Measurements from ENCODE around the gene FGF14. TPM values are rescaled to one million over a fixed set of nuclear protein-coding genes. Genes with fewer than 3 reads are reported as not detected.

The FGF14 gene
- total and polyA plus RNA-seq, 2 donors from 2014 or later, result 0.47 to 3.3 TPM

DNA sequence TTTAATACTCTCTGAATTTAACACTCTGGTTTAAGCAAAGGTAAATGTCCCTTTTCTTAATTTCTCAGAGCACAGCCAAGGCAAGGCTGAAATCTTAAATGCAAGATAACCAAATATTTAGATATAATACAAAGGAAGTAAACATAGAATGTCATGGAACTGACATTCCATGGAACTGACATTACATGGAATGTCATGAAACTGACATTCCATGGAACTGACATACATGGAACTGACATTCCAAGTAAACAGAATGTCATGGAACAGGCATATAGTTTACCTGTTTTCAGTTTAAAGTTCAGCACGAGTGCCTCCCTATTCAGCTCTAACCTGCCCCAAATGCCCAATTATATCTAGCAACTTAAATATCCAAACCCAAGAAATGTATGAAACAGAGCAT lies 21.8 kb downstream of the FGF14 start:
- intact Hi-C loops (cut with DNase I), result no loop called here
- H3K9ac ChIP-seq (ENCODE audit: low read length in 3 of 3), result no peak overlapping the region
- no peaks in the 10 kb centered on the region for H3K36me3 ChIP-seq (ENCODE audit: control insufficient read depth in 2 of 3, insufficient read depth in 3 of 3, low read length in 3 of 3)
- FAIRE-seq, result no peak
- H3K4me1 ChIP-seq (ENCODE audit: control insufficient read depth in 2 of 3, insufficient read depth in 2 of 3, low read depth in 1 of 3, low read length in 3 of 3), result no peaks in the 10 kb centered on the region
- H3K27ac ChIP-seq (ENCODE audit: low read depth in 2 of 2, low read length in 2 of 2), result no peak overlapping the region
- no peak overlapping the region for H3K4me3 ChIP-seq (ENCODE audit: low read length in 3 of 3)
- no peaks in the 10 kb centered on the region for H3K27me3 ChIP-seq (ENCODE audit: control insufficient read depth, insufficient read depth, low read length)
- no peak for DNase-seq
- TF ChIP-seq, protein P1, sequence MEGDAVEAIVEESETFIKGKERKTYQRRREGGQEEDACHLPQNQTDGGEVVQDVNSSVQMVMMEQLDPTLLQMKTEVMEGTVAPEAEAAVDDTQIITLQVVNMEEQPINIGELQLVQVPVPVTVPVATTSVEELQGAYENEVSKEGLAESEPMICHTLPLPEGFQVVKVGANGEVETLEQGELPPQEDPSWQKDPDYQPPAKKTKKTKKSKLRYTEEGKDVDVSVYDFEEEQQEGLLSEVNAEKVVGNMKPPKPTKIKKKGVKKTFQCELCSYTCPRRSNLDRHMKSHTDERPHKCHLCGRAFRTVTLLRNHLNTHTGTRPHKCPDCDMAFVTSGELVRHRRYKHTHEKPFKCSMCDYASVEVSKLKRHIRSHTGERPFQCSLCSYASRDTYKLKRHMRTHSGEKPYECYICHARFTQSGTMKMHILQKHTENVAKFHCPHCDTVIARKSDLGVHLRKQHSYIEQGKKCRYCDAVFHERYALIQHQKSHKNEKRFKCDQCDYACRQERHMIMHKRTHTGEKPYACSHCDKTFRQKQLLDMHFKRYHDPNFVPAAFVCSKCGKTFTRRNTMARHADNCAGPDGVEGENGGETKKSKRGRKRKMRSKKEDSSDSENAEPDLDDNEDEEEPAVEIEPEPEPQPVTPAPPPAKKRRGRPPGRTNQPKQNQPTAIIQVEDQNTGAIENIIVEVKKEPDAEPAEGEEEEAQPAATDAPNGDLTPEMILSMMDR (IDR thresholded peaks at IDR 0.05; ENCODE audit: borderline replicate concordance, extremely low read depth, insufficient read depth), result no peak
- no peaks in the 10 kb centered on the region for H3K9me3 ChIP-seq (ENCODE audit: control insufficient read depth in 2 of 3, insufficient read depth in 1 of 3, low read length in 3 of 3)

DNA sequence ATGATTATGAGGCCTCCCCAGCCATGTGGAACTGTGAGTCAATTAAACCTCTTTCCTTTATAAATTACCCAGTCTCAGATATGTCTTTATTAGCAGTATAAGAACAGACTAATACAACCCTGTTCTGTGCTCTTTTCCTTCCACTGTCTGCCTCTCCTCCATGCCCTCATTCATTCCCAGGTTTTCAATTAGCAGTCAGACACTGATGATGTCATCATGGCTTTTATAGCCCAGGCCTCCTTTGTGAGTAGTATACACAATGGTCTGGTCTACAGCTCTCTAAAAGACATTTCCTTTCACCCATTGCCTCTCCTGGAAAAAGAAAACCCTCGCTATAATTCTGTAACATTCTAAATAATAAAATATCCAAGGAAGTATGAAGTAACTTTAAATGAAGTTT lies 25.5 kb downstream of the FGF14 start:
- Histone ChIP-seq H3K4me3 (ENCODE audit: low read length in 3 of 3) (no peak overlapping the region), H3K9me3 (ENCODE audit: control insufficient read depth in 2 of 3, insufficient read depth in 1 of 3, low read length in 3 of 3) (no peaks in the 10 kb centered on the region), H3K36me3 (ENCODE audit: control insufficient read depth in 2 of 3, insufficient read depth in 3 of 3, low read length in 3 of 3) (no peaks in the 10 kb centered on the region), H3K27me3 (ENCODE audit: control insufficient read depth, insufficient read depth, low read length) (no peaks in the 10 kb centered on the region), H3K27ac (ENCODE audit: low read depth in 2 of 2, low read length in 2 of 2) (no peak overlapping the region), H3K4me1 (ENCODE audit: control insufficient read depth in 2 of 3, insufficient read depth in 2 of 3, low read depth in 1 of 3, low read length in 3 of 3) (no peaks in the 10 kb centered on the region), H3K9ac (ENCODE audit: low read length in 3 of 3) (no peak overlapping the region)
- DNase-seq (no peak), FAIRE-seq (no peak)
- TF ChIP-seq, protein P1 (IDR thresholded peaks at IDR 0.05; ENCODE audit: borderline replicate concordance, extremely low read depth, insufficient read depth), result no peak
- intact Hi-C loops (cut with DNase I), result no loop called here

DNA sequence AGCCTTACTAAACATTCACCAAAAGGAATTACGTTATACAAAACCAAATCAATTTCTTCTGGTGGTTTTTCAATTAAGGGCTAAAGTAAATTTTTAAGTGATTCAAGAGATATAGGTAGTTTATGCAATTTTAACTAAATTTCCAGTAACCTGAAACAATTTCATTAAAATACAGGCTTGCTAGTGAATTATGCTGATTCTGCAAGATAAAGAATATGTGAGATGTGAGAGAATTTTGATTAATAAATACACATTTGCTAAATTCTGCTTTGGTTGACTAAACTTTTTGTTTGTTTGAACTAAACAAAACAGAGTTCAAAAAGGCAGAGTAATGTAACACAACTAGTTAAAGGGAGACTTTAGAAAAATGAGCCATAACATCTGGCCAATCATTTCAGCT lies 27.1 kb downstream of the FGF14 start:
- TF ChIP-seq, protein P1 (IDR thresholded peaks at IDR 0.05; ENCODE audit: borderline replicate concordance, extremely low read depth, insufficient read depth), result no peak
- DNase-seq (no peak), FAIRE-seq (no peak)
- Histone ChIP-seq H3K4me3 (ENCODE audit: low read length in 3 of 3) (no peak overlapping the region), H3K4me1 (ENCODE audit: control insufficient read depth in 2 of 3, insufficient read depth in 2 of 3, low read depth in 1 of 3, low read length in 3 of 3) (no peaks in the 10 kb centered on the region), H3K27ac (ENCODE audit: low read depth in 2 of 2, low read length in 2 of 2) (no peak overlapping the region), H3K9ac (ENCODE audit: low read length in 3 of 3) (no peak overlapping the region), H3K9me3 (ENCODE audit: control insufficient read depth in 2 of 3, insufficient read depth in 1 of 3, low read length in 3 of 3) (no peaks in the 10 kb centered on the region), H3K27me3 (ENCODE audit: control insufficient read depth, insufficient read depth, low read length) (no peaks in the 10 kb centered on the region), H3K36me3 (ENCODE audit: control insufficient read depth in 2 of 3, insufficient read depth in 3 of 3, low read length in 3 of 3) (no peaks in the 10 kb centered on the region)
- intact Hi-C loops (cut with DNase I), result no loop called here

DNA sequence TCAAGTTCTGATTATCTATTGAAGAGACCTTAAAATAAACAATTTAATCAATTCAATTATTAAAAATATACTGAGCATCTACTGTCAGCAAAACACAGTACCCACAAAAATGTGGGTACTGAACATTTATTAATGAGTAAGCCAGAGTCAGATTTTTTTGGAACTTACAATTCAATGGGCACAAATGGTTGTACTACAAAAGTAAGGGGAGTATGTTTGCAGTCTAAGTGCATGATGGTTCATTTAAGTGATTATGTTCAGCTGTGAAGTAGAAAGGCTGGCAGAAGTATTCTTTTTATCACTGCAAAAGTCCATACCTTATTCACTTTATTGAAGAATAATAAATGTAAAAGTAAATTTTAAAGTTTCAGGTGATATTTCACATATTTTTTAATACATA lies 27.6 kb downstream of the FGF14 start:
- Histone ChIP-seq H3K9me3 (ENCODE audit: control insufficient read depth in 2 of 3, insufficient read depth in 1 of 3, low read length in 3 of 3) (no peaks in the 10 kb centered on the region), H3K4me1 (ENCODE audit: control insufficient read depth in 2 of 3, insufficient read depth in 2 of 3, low read depth in 1 of 3, low read length in 3 of 3) (no peaks in the 10 kb centered on the region), H3K27ac (ENCODE audit: low read depth in 2 of 2, low read length in 2 of 2) (no peak overlapping the region), H3K4me3 (ENCODE audit: low read length in 3 of 3) (no peak overlapping the region), H3K9ac (ENCODE audit: low read length in 3 of 3) (no peak overlapping the region), H3K36me3 (ENCODE audit: control insufficient read depth in 2 of 3, insufficient read depth in 3 of 3, low read length in 3 of 3) (no peaks in the 10 kb centered on the region), H3K27me3 (ENCODE audit: control insufficient read depth, insufficient read depth, low read length) (no peaks in the 10 kb centered on the region)
- intact Hi-C loops (cut with DNase I), result no loop called here
- no peak for FAIRE-seq
- no peak for DNase-seq
- TF ChIP-seq, protein P1 (IDR thresholded peaks at IDR 0.05; ENCODE audit: borderline replicate concordance, extremely low read depth, insufficient read depth), result no peak

Data from kidney (tissue), 14 donors.